Measurements from ENCODE around the gene NRIP1. TPM values are rescaled to one million over a fixed set of nuclear protein-coding genes. Genes with fewer than 3 reads are reported as not detected.

Gene NRIP1
- polyA plus RNA-seq, 1 donor from 2014 or later, result 48.4 TPM

DNA sequence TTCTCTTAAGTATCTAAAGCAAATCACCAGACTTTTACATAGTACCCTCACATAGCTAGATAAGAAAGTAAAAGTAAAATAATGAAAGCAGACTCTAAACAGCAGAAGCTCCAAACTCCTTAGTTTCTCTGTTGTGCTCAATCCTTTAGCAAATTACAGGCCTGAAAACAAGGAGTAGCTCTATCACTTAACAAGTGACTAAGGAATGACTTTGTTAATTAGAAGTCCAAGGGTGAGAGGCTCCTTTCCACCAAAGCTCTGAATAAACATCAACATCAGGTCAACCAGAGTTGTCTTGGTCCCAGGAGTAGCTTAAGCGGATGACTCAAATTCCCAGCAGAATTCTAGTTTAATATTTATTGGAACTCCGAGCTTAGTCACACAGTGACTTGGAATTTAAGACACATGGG lies 5.9 kb downstream of the NRIP1 start:
- peaks cover 100% of the 10 kb centered on the region for H3K79me2 ChIP-seq (replicated peaks; ENCODE audit: insufficient read depth, low read length)
- no peaks in the 10 kb centered on the region for H4K20me1 ChIP-seq (ENCODE audit: insufficient read depth)
- no peak overlapping the region for H3K4me3 ChIP-seq (ENCODE audit: low read length)

DNA sequence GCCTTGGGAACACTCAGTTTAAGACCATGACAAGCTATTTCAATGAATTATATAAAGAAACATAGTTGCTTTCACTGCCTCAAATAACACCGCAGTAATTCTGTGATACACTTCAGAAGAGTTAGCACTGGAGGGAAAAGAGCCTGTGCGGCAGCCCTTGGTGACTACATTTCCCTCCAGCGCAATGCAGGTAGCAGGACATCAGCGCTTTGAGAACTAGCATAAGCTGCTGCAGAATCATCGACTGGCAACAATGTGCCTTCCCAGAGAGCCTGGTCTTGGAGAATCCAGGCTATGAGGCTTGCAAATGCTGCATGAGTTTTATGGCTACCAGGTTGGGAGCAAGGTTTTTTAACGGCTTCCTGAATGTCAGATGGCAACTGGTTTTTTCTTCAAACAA lies 7.5 kb downstream of the NRIP1 start:
- no peak overlapping the region for H3K4me2 ChIP-seq (ENCODE audit: low read length)
- H3K27ac ChIP-seq (ENCODE audit: low read length), result no peak overlapping the region
- peaks cover 4% of the 10 kb centered on the region for H3F3A ChIP-seq (ENCODE audit: insufficient read depth, low read length, poor library complexity, severe bottlenecking)
- H3K36me3 ChIP-seq (ENCODE audit: insufficient read depth, low read length), result no peaks in the 10 kb centered on the region
- no peaks in the 10 kb centered on the region for H3K9me2 ChIP-seq (ENCODE audit: insufficient read depth, low read length)
- peaks cover 100% of the 10 kb centered on the region for H3K79me2 ChIP-seq (replicated peaks; ENCODE audit: insufficient read depth, low read length)
- no peak overlapping the region for H3K4me3 ChIP-seq (ENCODE audit: low read length)
- H4K20me1 ChIP-seq (ENCODE audit: insufficient read depth), result no peaks in the 10 kb centered on the region
- no peak for TF ChIP-seq SMC3 (conservative IDR thresholded peaks at IDR 0.05; ENCODE audit: poor library complexity)
- no peak for TF ChIP-seq RAD21 (conservative IDR thresholded peaks at IDR 0.05)
- no peak for TF ChIP-seq EZH2 (IDR thresholded peaks at IDR 0.05; ENCODE audit: borderline replicate concordance, insufficient read depth, low read length, poor library complexity, severe bottlenecking)
- no peak for TF ChIP-seq POLR2AphosphoS5 (IDR thresholded peaks at IDR 0.05)
- no peak for TF ChIP-seq TAF1 (IDR thresholded peaks at IDR 0.05; ENCODE audit: low read depth)
- TF ChIP-seq CTCF (IDR thresholded peaks at IDR 0.05; ENCODE audit: poor library complexity, severe bottlenecking), result no peak
- TF ChIP-seq, protein P1, sequence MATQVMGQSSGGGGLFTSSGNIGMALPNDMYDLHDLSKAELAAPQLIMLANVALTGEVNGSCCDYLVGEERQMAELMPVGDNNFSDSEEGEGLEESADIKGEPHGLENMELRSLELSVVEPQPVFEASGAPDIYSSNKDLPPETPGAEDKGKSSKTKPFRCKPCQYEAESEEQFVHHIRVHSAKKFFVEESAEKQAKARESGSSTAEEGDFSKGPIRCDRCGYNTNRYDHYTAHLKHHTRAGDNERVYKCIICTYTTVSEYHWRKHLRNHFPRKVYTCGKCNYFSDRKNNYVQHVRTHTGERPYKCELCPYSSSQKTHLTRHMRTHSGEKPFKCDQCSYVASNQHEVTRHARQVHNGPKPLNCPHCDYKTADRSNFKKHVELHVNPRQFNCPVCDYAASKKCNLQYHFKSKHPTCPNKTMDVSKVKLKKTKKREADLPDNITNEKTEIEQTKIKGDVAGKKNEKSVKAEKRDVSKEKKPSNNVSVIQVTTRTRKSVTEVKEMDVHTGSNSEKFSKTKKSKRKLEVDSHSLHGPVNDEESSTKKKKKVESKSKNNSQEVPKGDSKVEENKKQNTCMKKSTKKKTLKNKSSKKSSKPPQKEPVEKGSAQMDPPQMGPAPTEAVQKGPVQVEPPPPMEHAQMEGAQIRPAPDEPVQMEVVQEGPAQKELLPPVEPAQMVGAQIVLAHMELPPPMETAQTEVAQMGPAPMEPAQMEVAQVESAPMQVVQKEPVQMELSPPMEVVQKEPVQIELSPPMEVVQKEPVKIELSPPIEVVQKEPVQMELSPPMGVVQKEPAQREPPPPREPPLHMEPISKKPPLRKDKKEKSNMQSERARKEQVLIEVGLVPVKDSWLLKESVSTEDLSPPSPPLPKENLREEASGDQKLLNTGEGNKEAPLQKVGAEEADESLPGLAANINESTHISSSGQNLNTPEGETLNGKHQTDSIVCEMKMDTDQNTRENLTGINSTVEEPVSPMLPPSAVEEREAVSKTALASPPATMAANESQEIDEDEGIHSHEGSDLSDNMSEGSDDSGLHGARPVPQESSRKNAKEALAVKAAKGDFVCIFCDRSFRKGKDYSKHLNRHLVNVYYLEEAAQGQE (IDR thresholded peaks at IDR 0.05; ENCODE audit: borderline replicate concordance), result no peak
- TF ChIP-seq MXI1 (conservative IDR thresholded peaks at IDR 0.05; ENCODE audit: poor library complexity, severe bottlenecking), result no peak
- TF ChIP-seq EP300 (conservative IDR thresholded peaks at IDR 0.05; ENCODE audit: poor library complexity, severe bottlenecking), result no peak
- no peaks in the 10 kb centered on the region for H3K9me3 ChIP-seq (ENCODE audit: low read length)
- H2AFZ ChIP-seq (ENCODE audit: low read depth, low read length), result no peak overlapping the region
- no peak overlapping the region for H3K9ac ChIP-seq (ENCODE audit: low read length)
- no peaks in the 10 kb centered on the region for H3K27me3 ChIP-seq (ENCODE audit: insufficient read depth, low read depth, low read length)

More for the DNA sequence above, 5.9 kb downstream of the NRIP1 start:
- Histone ChIP-seq H3K9me2 (ENCODE audit: insufficient read depth, low read length) (no peaks in the 10 kb centered on the region), H3K9ac (ENCODE audit: low read length) (no peak overlapping the region), H3F3A (ENCODE audit: insufficient read depth, low read length, poor library complexity, severe bottlenecking) (peaks cover 4% of the 10 kb centered on the region), H2AFZ (ENCODE audit: low read depth, low read length) (no peak overlapping the region), H3K36me3 (ENCODE audit: insufficient read depth, low read length) (no peaks in the 10 kb centered on the region), H3K27ac (ENCODE audit: low read length) (no peak overlapping the region), H3K4me2 (ENCODE audit: low read length) (no peak overlapping the region), H3K27me3 (ENCODE audit: insufficient read depth, low read depth, low read length) (no peaks in the 10 kb centered on the region), H3K9me3 (ENCODE audit: low read length) (no peaks in the 10 kb centered on the region)
- TF ChIP-seq POLR2AphosphoS5 (IDR thresholded peaks at IDR 0.05) (no peak), SMC3 (conservative IDR thresholded peaks at IDR 0.05; ENCODE audit: poor library complexity) (no peak), TAF1 (IDR thresholded peaks at IDR 0.05; ENCODE audit: low read depth) (no peak), EZH2 (IDR thresholded peaks at IDR 0.05; ENCODE audit: borderline replicate concordance, insufficient read depth, low read length, poor library complexity, severe bottlenecking) (no peak), MXI1 (conservative IDR thresholded peaks at IDR 0.05; ENCODE audit: poor library complexity, severe bottlenecking) (no peak), CTCF (IDR thresholded peaks at IDR 0.05; ENCODE audit: poor library complexity, severe bottlenecking) (no peak), EP300 (conservative IDR thresholded peaks at IDR 0.05; ENCODE audit: poor library complexity, severe bottlenecking) (no peak), RAD21 (conservative IDR thresholded peaks at IDR 0.05) (no peak)
- TF ChIP-seq, protein P1 (IDR thresholded peaks at IDR 0.05; ENCODE audit: borderline replicate concordance), result no peak

All from neural cell (in vitro differentiated cells).